Adrenal gland (tissue), 5 donors: ENCODE data around the gene NMRK2.

ENCODE experiments used
- POLR2A ChIP-seq, 2 donors: fragments of 450-650 bp; IDR thresholded peaks; one replicate each; pipeline ENCODE4 v1.6.1; 2017; ENCODE audit warnings: antibody characterized with exemption in 2 of 2, mild to moderate bottlenecking in 2 of 2, moderate library complexity in 1 of 2
- TF ChIP-seq, protein P1 (sequence below), 6 experiments: fragments of 450-650 bp in 4 of 6; fragments of 200-600 bp in 2 of 6; sonication (generic) in 1 of 6; IDR thresholded peaks; 1 replicate in 5 of 6; 2 replicates in 1 of 6; pipeline versions ENCODE4 v1.5.1 to v1.8.0; 2016 to 2021; ENCODE audit warnings: antibody characterized with exemption in 6 of 6, mild to moderate bottlenecking in 2 of 6, moderate library complexity in 1 of 6
- donor health status: DM: no; HTN: no; CAD: no.

GRCh38 chr19:3978145-3978544, 45.3 kb downstream of the NMRK2 start:
- TF ChIP-seq, protein P1, sequence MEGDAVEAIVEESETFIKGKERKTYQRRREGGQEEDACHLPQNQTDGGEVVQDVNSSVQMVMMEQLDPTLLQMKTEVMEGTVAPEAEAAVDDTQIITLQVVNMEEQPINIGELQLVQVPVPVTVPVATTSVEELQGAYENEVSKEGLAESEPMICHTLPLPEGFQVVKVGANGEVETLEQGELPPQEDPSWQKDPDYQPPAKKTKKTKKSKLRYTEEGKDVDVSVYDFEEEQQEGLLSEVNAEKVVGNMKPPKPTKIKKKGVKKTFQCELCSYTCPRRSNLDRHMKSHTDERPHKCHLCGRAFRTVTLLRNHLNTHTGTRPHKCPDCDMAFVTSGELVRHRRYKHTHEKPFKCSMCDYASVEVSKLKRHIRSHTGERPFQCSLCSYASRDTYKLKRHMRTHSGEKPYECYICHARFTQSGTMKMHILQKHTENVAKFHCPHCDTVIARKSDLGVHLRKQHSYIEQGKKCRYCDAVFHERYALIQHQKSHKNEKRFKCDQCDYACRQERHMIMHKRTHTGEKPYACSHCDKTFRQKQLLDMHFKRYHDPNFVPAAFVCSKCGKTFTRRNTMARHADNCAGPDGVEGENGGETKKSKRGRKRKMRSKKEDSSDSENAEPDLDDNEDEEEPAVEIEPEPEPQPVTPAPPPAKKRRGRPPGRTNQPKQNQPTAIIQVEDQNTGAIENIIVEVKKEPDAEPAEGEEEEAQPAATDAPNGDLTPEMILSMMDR (IDR thresholded peaks at IDR 0.05), result no peak
- TF ChIP-seq POLR2A (IDR thresholded peaks at IDR 0.05), result no peak
